Endothelial cell of umbilical vein (primary cell): ENCODE results near the gene SUMF1. TPM values are rescaled to one million over a fixed set of nuclear protein-coding genes. Genes with fewer than 3 reads are reported as not detected.

ENCODE experiments used
- BruUV-seq: library from RNA; stranded (reverse); fragments of 400-500 nt; replicated peaks from 2 replicates; lab custom pipeline; 2021; lab: Mats Ljungman, UMichigan
- CTCF ChIA-PET: fragments of 300-600, 350-600 bp; sonication (Branson Sonifier 250); formaldehyde crosslinking; loops from one replicate; lab custom pipeline; 2021; ENCODE audit warnings: antibody characterized with exemption, inconsistent platforms; lab: Charles Lee
- POLR2A ChIA-PET: fragments of 300-600, 350-600 bp; sonication (Branson Sonifier 250); formaldehyde crosslinking; loops from one replicate; lab custom pipeline; 2021; ENCODE audit warnings: antibody characterized with exemption, inconsistent platforms; lab: Charles Lee
- DNase-seq: peaks from one replicate; pipeline ENCODE4 v3.0.0-alpha.2; 2011; ENCODE audit warnings: low read depth, low spot score
- FAIRE-seq: peaks from 2 replicates; lab custom pipeline; 2011; peaks lifted over from hg19 to GRCh38; lab: Jason Lieb, UNC
- H2AFZ ChIP-seq: 2 replicates; pipeline ENCODE4 v1.6.0; 2012; ENCODE audit warnings: low read depth, low read length, control low read depth, inconsistent platforms
- H3K27ac ChIP-seq: 2 replicates; pipeline ENCODE4 v1.5.1; 2011; ENCODE audit warnings: low read depth, mild to moderate bottlenecking, control low read depth, low read length, moderate library complexity; ENCODE audit not compliant: insufficient read depth
- H3K27me3 ChIP-seq, 2 experiments: 2 replicates each; pipeline versions ENCODE4 v1.6.0 to v1.6.1; 2011; ENCODE audit warnings: low read length in 2 of 2, mixed read lengths in 1 of 2; ENCODE audit not compliant: control insufficient read depth in 2 of 2, insufficient read depth in 2 of 2
- H3K36me3 ChIP-seq, 2 experiments: 2 replicates in 1 of 2; 3 replicates in 1 of 2; pipeline ENCODE4 v1.5.1; 2011; ENCODE audit warnings: low read length in 2 of 2, mild to moderate bottlenecking in 1 of 2, moderate library complexity in 1 of 2; ENCODE audit not compliant: control insufficient read depth in 2 of 2, insufficient read depth in 2 of 2; ENCODE audit errors: extremely low read depth in 1 of 2
- H3K4me1 ChIP-seq: 3 replicates; pipeline ENCODE4 v1.5.1; 2011; ENCODE audit warnings: mild to moderate bottlenecking, low read length; ENCODE audit not compliant: control insufficient read depth, insufficient read depth; ENCODE audit errors: extremely low read depth
- H3K4me2 ChIP-seq: 2 replicates; pipeline ENCODE4 v1.6.1; 2011; ENCODE audit warnings: low read length, control low read depth, mixed read lengths; ENCODE audit not compliant: insufficient read depth
- H3K4me3 ChIP-seq, 3 experiments: fragments of 200-600 bp in 1 of 3; sonication (generic), shearing (Covaris generic) in 1 of 3; replicated peaks in 1 of 3; 2 replicates each; pipeline ENCODE4 v1.5.1; 2011 to 2016; ENCODE audit warnings: control low read depth in 3 of 3, low read length in 3 of 3, mild to moderate bottlenecking in 2 of 3, inconsistent platforms in 1 of 3, low read depth in 1 of 3, moderate library complexity in 1 of 3; ENCODE audit not compliant: insufficient read depth in 1 of 3
- H3K79me2 ChIP-seq: 2 replicates; pipeline ENCODE4 v1.6.0; 2012; ENCODE audit warnings: low read length, inconsistent platforms; ENCODE audit not compliant: control insufficient read depth, insufficient read depth
- H3K9ac ChIP-seq: replicated peaks from 2 replicates; pipeline ENCODE3; 2011; ENCODE audit warnings: low read length, control low read depth; ENCODE audit not compliant: insufficient read depth; ENCODE audit errors: extremely low read depth
- H3K9me1 ChIP-seq: replicated peaks from 3 replicates; pipeline ENCODE4 v1.6.0; 2011; ENCODE audit warnings: mild to moderate bottlenecking, low read length; ENCODE audit not compliant: control insufficient read depth, insufficient read depth; ENCODE audit errors: extremely low read depth
- H3K9me3 ChIP-seq: replicated peaks from 2 replicates; pipeline ENCODE4 v1.5.1; 2012; ENCODE audit warnings: low read length, inconsistent platforms; ENCODE audit not compliant: control insufficient read depth, insufficient read depth
- H4K20me1 ChIP-seq: replicated peaks from 2 replicates; pipeline ENCODE3; 2011; ENCODE audit warnings: mild to moderate bottlenecking, low read length; ENCODE audit not compliant: control insufficient read depth, insufficient read depth; ENCODE audit errors: extremely low read depth
- CTCF ChIP-seq, 2 donors: IDR thresholded peaks; 1 replicate in 1 of 2; 2 replicates in 1 of 2; pipeline ENCODE4 v1.5.1; 2011; ENCODE audit warnings: low read length in 2 of 2, mild to moderate bottlenecking in 2 of 2, moderate library complexity in 2 of 2, control low read depth in 1 of 2, inconsistent platforms in 1 of 2, low read depth in 1 of 2; ENCODE audit not compliant: insufficient read depth in 1 of 2; ENCODE audit errors: extremely low read depth in 1 of 2
- EZH2 ChIP-seq: IDR thresholded peaks from 2 replicates; pipeline ENCODE4 v1.6.1; 2012; ENCODE audit warnings: borderline replicate concordance, low read depth, mild to moderate bottlenecking, moderate library complexity, low read length, inconsistent platforms; ENCODE audit not compliant: severe bottlenecking
- FOS ChIP-seq: IDR thresholded peaks from 2 replicates; pipeline ENCODE4 v1.6.1; 2011; ENCODE audit warnings: mild to moderate bottlenecking, low read length, moderate library complexity, borderline replicate concordance; ENCODE audit not compliant: insufficient read depth
- GATA2 ChIP-seq: IDR thresholded peaks from 2 replicates; pipeline ENCODE4 v1.7.0; 2011; ENCODE audit warnings: low read depth, mild to moderate bottlenecking, moderate library complexity, mixed read lengths, low read length; ENCODE audit not compliant: insufficient read length, insufficient read depth
- JUN ChIP-seq: IDR thresholded peaks from 2 replicates; pipeline ENCODE4 v1.6.1; 2011; ENCODE audit warnings: borderline replicate concordance, low read depth; ENCODE audit not compliant: insufficient read length, insufficient read depth
- MAX ChIP-seq: IDR thresholded peaks from 2 replicates; pipeline ENCODE4 v1.6.1; 2011; ENCODE audit not compliant: insufficient read depth, insufficient read length
- MYC ChIP-seq: IDR thresholded peaks from one replicate; pipeline ENCODE4 v1.6.1; 2011; ENCODE audit warnings: mild to moderate bottlenecking, low read depth, low read length
- POLR2A ChIP-seq: IDR thresholded peaks from 2 replicates; pipeline ENCODE4 v1.6.1; 2012; ENCODE audit warnings: low read depth, mild to moderate bottlenecking, control low read depth, low read length
- POLR2AphosphoS5 ChIP-seq: IDR thresholded peaks from 2 replicates; pipeline ENCODE4 v1.6.1; 2012; ENCODE audit warnings: low read depth, mild to moderate bottlenecking, control low read depth, low read length, moderate library complexity; ENCODE audit not compliant: insufficient read depth
- dilution Hi-C: fragments of 300-500 bp; cut with MboI; formaldehyde crosslinking; loops from one replicate; pipeline ENCODE4 v1.15.0; 2019; ENCODE audit warnings: low sequenced_read_pairs; ENCODE audit not compliant: extremely low pct_ligation_motif_present
- intact Hi-C: fragments of 100-400 bp; cut with micrococcal nuclease; formaldehyde crosslinking; loops from one replicate; pipeline ENCODE4 v1.10.0; 2022
- polyA plus RNA-seq, 4 experiments: library from polyadenylated mRNA; depleted of rRNA in 3 of 4; stranded (reverse) in 3 of 4; unstranded in 1 of 4; fragments of >200 nt; gene quantifications; 2 replicates each; pipeline versions ENCODE4 v1.2.1 to v1.2.3, GENCODE V29; 2011 to 2012; ENCODE audit warnings: missing spikeins in 1 of 4
- total RNA-seq: library from RNA; stranded (reverse); gene quantifications from 2 replicates; pipeline ENCODE4 v1.2.3, GENCODE V29; 2021

SUMF1 gene
- total and polyA plus RNA-seq, 2 donors (not counting 3 experiments of a cell fraction or from before 2014, with no cell fraction given), result 31.5 to 46.8 TPM

GRCh38 chr3:4373669-4374068, 93.4 kb downstream of the SUMF1 start:
- POLR2A ChIA-PET, result no interaction called here
- dilution Hi-C loops (no loop called here), intact Hi-C loops (no loop called here)
- H3K36me3 ChIP-seq, result no peaks in the 10 kb centered on the region
- no peak overlapping the region for H3K9ac ChIP-seq
- FAIRE-seq (no peak), DNase-seq (no peak)
- no peaks in the 10 kb centered on the region for H3K9me3 ChIP-seq
- no peaks in the 10 kb centered on the region for H3K4me1 ChIP-seq
- no peaks in the 10 kb centered on the region for H3K9me1 ChIP-seq
- H3K4me2 ChIP-seq, result no peak overlapping the region
- CTCF ChIA-PET, result interaction anchor here (1.6 to 1.8 kb wide), 2 partner anchors 13 to 22 kb away, joined by 4 read pairs; no protein-coding TSS in a partner anchor
- H3K27ac ChIP-seq, result no peak overlapping the region
- H4K20me1 ChIP-seq, result peaks cover 2% of the 10 kb centered on the region
- H3K79me2 ChIP-seq, result no peaks in the 10 kb centered on the region
- H2AFZ ChIP-seq, result no peak overlapping the region
- no peaks in the 10 kb centered on the region for H3K27me3 ChIP-seq
- no peak overlapping the region for H3K4me3 ChIP-seq
- BruUV-seq, result no TSS peak
- TF ChIP-seq EZH2, result no peak
- no peak for TF ChIP-seq POLR2A
- TF ChIP-seq JUN, result no peak
- TF ChIP-seq CTCF (IDR thresholded peaks at IDR 0.05; ENCODE audit: extremely low read depth in 1 of 2, insufficient read depth in 1 of 2, low read depth in 1 of 2, low read length in 2 of 2), result no peak
- no peak for TF ChIP-seq FOS
- TF ChIP-seq MAX, result no peak
- no peak for TF ChIP-seq GATA2
- TF ChIP-seq MYC, result no peak
- TF ChIP-seq POLR2AphosphoS5, result no peak
